SK-N-SH treated with all-trans-retinoic acid at 6 μM for 48 hours (cell line): ENCODE results near the gene ZNF418.

Experiments
- CSRNP3 ChIP-seq: fragments of 250-450 bp; sonication (Bioruptor Pico); IDR thresholded peaks from 2 replicates; pipeline ENCODE4 v1.5.1; 2021; ENCODE audit warnings: mild to moderate bottlenecking, moderate library complexity
- PATZ1 ChIP-seq: fragments of 250-450 bp; sonication (Bioruptor Pico); IDR thresholded peaks from 2 replicates; pipeline ENCODE4 v1.8.0; 2020; ENCODE audit warnings: mild to moderate bottlenecking, moderate library complexity, borderline replicate concordance
- PPARA ChIP-seq: fragments of 250-450 bp; sonication (Bioruptor Pico); IDR thresholded peaks from 2 replicates; pipeline ENCODE4 v1.5.0; 2020; ENCODE audit warnings: mild to moderate bottlenecking, borderline replicate concordance
- RARB ChIP-seq: fragments of 250-450 bp; sonication (Bioruptor Pico); IDR thresholded peaks from 2 replicates; pipeline ENCODE4 v1.8.0; 2021; ENCODE audit warnings: mild to moderate bottlenecking, moderate library complexity
- ZFP3 ChIP-seq: fragments of 250-450 bp; sonication (Bioruptor Pico); IDR thresholded peaks from 2 replicates; pipeline ENCODE4 v1.5.0; 2020; ENCODE audit warnings: mild to moderate bottlenecking, moderate library complexity
- ZFP30 ChIP-seq: fragments of 450-650 bp; formaldehyde crosslinking; IDR thresholded peaks from 2 replicates; pipeline ENCODE4 v1.5.0; 2022; ENCODE audit warnings: mild to moderate bottlenecking, moderate library complexity
- ZNF565 ChIP-seq: fragments of 450-650 bp; formaldehyde crosslinking; conservative IDR thresholded peaks from 2 replicates; pipeline ENCODE4 v1.5.0; 2020; ENCODE audit warnings: low read depth, mild to moderate bottlenecking, moderate library complexity
- ZNF8 ChIP-seq: fragments of 450-650 bp; formaldehyde crosslinking; IDR thresholded peaks from 2 replicates; pipeline ENCODE4 v1.5.0; 2020; ENCODE audit warnings: mild to moderate bottlenecking, moderate library complexity

GRCh38 chr19:57947419-57948134 is 12.4 kb upstream of the ZNF418 start, which contains the start of gene ZNF256:
- TF ChIP-seq CSRNP3 = no peak
- no peak for TF ChIP-seq ZFP30 (CRISPR knock-in tag)
- TF ChIP-seq PATZ1 = no peak
- no peak for TF ChIP-seq ZNF8 (CRISPR knock-in tag)
- TF ChIP-seq ZFP3 = no peak
- no peak for TF ChIP-seq RARB (CRISPR knock-in tag)
- no peak for TF ChIP-seq ZNF565 (CRISPR knock-in tag)
- TF ChIP-seq PPARA = no peak
